HEK293 (cell line): ENCODE results near the gene SIGLEC8.

Experiments
- KLF1 ChIP-seq: fragments of 450-650 bp; formaldehyde crosslinking; IDR thresholded peaks from 2 replicates; pipeline ENCODE4 v1.5.1; 2016; ENCODE audit warnings: missing biosample characterization, missing genetic modification characterization
- OVOL3 ChIP-seq: fragments of 450-650 bp; formaldehyde crosslinking; IDR thresholded peaks from 2 replicates; pipeline ENCODE4 v1.5.1; 2016; ENCODE audit warnings: missing biosample characterization, missing genetic modification characterization
- REST ChIP-seq: fragments of 450-650 bp; formaldehyde crosslinking; IDR thresholded peaks from 2 replicates; pipeline ENCODE4 v1.5.1; 2016; ENCODE audit warnings: missing biosample characterization, missing genetic modification characterization
- ZNF18 ChIP-seq: fragments of 450-650 bp; formaldehyde crosslinking; IDR thresholded peaks from 2 replicates; pipeline ENCODE4 v1.5.1; 2016; ENCODE audit warnings: missing biosample characterization, missing genetic modification characterization
- ZNF26 ChIP-seq: fragments of 450-650 bp; formaldehyde crosslinking; IDR thresholded peaks from 2 replicates; pipeline ENCODE4 v1.5.1; 2016; ENCODE audit warnings: missing biosample characterization, missing genetic modification characterization
- ZNF544 ChIP-seq: fragments of 450-650 bp; formaldehyde crosslinking; IDR thresholded peaks from 2 replicates; pipeline ENCODE4 v1.5.0; 2017; ENCODE audit warnings: missing biosample characterization, missing genetic modification characterization
- ZNF660 ChIP-seq: fragments of 450-650 bp; IDR thresholded peaks from 2 replicates; pipeline ENCODE4 v1.5.1; 2018; ENCODE audit warnings: missing biosample characterization, mild to moderate bottlenecking, missing genetic modification characterization

GRCh38 chr19:51457351-51458013, 772 bp downstream of the SIGLEC8 start:
- no peak for TF ChIP-seq ZNF660 (tag by site-specific recombination)
- TF ChIP-seq ZNF18 (tag by site-specific recombination), result no peak
- TF ChIP-seq REST (tag by site-specific recombination), result no peak
- TF ChIP-seq ZNF26 (tag by site-specific recombination), result no peak
- no peak for TF ChIP-seq OVOL3 (tag by site-specific recombination)
- TF ChIP-seq KLF1, result no peak
- no peak for TF ChIP-seq ZNF544 (tag by site-specific recombination)
